H1 (cell line): ENCODE data around the gene CHRNA9. TPM values are rescaled to one million over a fixed set of nuclear protein-coding genes. Genes with fewer than 3 reads are reported as not detected.

Experiments
- EGR1 ChIP-seq: IDR thresholded peaks from 2 replicates; pipeline ENCODE4 v1.6.1; 2011; ENCODE audit warnings: low read depth, low read length, borderline replicate concordance
- POLR2A ChIP-seq, 2 experiments: IDR thresholded peaks; 1 replicate in 1 of 2; 2 replicates in 1 of 2; pipeline ENCODE4 v1.6.1; 2011; ENCODE audit warnings: low read depth in 2 of 2, low read length in 2 of 2, mild to moderate bottlenecking in 2 of 2; ENCODE audit errors: control extremely low read depth in 1 of 2
- RFX5 ChIP-seq: IDR thresholded peaks from 2 replicates; pipeline ENCODE4 v1.6.1; 2011; ENCODE audit warnings: low read depth, low read length, improper control_type of control experiment, borderline replicate concordance
- SIN3A ChIP-seq, 2 experiments: IDR thresholded peaks in 1 of 2; conservative IDR thresholded peaks in 1 of 2; 2 replicates each; pipeline ENCODE4 v1.6.1; 2011 to 2012; ENCODE audit warnings: low read length in 2 of 2, improper control_type of control experiment in 1 of 2, low read depth in 1 of 2, mild to moderate bottlenecking in 1 of 2
- SIX5 ChIP-seq: IDR thresholded peaks from 2 replicates; pipeline ENCODE4 v1.6.1; 2011; ENCODE audit warnings: mild to moderate bottlenecking, low read depth, low read length
- TCF12 ChIP-seq: IDR thresholded peaks from 2 replicates; pipeline ENCODE4 v1.6.1; 2011; ENCODE audit warnings: low read depth, mild to moderate bottlenecking, low read length
- ZNF274 ChIP-seq: IDR thresholded peaks from 2 replicates; pipeline ENCODE4 v1.7.0; 2012; ENCODE audit warnings: low read length, borderline replicate concordance; ENCODE audit errors: extremely low read depth
- polyA plus RNA-seq, 7 experiments: library from polyadenylated mRNA; depleted of rRNA in 3 of 7; stranded (reverse) in 5 of 7; unstranded in 2 of 7; fragments of >200 nt in 5 of 7; fragments of 200-250 nt in 2 of 7; gene quantifications; 1 replicate in 5 of 7; 2 replicates in 1 of 7; 4 replicates in 1 of 7; pipeline versions ENCODE4 v1.2.1 to v1.2.3, GENCODE V29; 2011 to 2013; ENCODE audit warnings: missing spikeins in 2 of 7, mixed read lengths in 2 of 7
- total RNA-seq: library from RNA; stranded (reverse); fragmentation: NEBNext Ultra II Directional; extraction: Animal tissue kit (Norgen Biotek cat#: 25700); gene quantifications from 2 replicates; pipeline ENCODE4 v1.2.1, GENCODE V29; 2021

The CHRNA9 gene
- total and polyA plus RNA-seq, 2 of the 8 experiments (the other 6 are each of a cell fraction or from before 2014, with no cell fraction given), result 1.4 to 3.3 TPM

- TF ChIP-seq ZNF274, result no peak
- TF ChIP-seq SIN3A (conservative IDR thresholded peaks at IDR 0.05 in 1 of 2, IDR thresholded peaks at IDR 0.05 in 1 of 2; ENCODE audit: low read depth in 1 of 2, low read length in 2 of 2), result no peak
- no peak for TF ChIP-seq EGR1
- no peak for TF ChIP-seq TCF12
- TF ChIP-seq SIX5, result no peak
- no peak for TF ChIP-seq POLR2A (IDR thresholded peaks at IDR 0.05; ENCODE audit: control extremely low read depth in 1 of 2, low read depth in 2 of 2, low read length in 2 of 2)
- no peak for TF ChIP-seq RFX5
Measured at GRCh38 chr4:40363382-40363920, 28.3 kb downstream of the CHRNA9 start (continued).
